Measurements from ENCODE around the gene ZNF207.
"Not testable (repeated sequence)": the region's sequence is repeated elsewhere in the genome, so short reads cannot be mapped to it uniquely, and the experiment has no call there.

The ZNF207 gene

GRCh38 chr17:32388128-32388527 is 38.2 kb downstream of the ZNF207 start:
- DNase-seq (ENCODE audit: low spot score), result not testable (repeated sequence)

- DNase-seq (ENCODE audit: low spot score), result no peak
Observed at GRCh38 chr17:32388613-32389459, 38.9 kb downstream of the ZNF207 start.

- no peak for DNase-seq (ENCODE audit: low spot score)
Observed at GRCh38 chr17:32393904-32394303, 43.9 kb downstream of the ZNF207 start.

- DNase-seq (ENCODE audit: low spot score), result no peak
Observed at GRCh38 chr17:32396343-32396742, 46.4 kb downstream of the ZNF207 start.

GRCh38 chr17:32398946-32399345 is 49.0 kb downstream of the ZNF207 start:
- DNase-seq (ENCODE audit: low spot score), result no peak

GRCh38 chr17:32410085-32410484 is 60.1 kb downstream of the ZNF207 start:
- DNase-seq (ENCODE audit: low spot score), result not testable (repeated sequence)

- DNase-seq (ENCODE audit: low spot score), result no peak
Observed at GRCh38 chr17:32426894-32427293, 76.9 kb downstream of the ZNF207 start.

GRCh38 chr17:32429598-32429997 is 79.6 kb downstream of the ZNF207 start:
- no peak for DNase-seq (ENCODE audit: low spot score)
